ENCODE measurements around the gene DDX59.

DDX59 gene

DNA sequence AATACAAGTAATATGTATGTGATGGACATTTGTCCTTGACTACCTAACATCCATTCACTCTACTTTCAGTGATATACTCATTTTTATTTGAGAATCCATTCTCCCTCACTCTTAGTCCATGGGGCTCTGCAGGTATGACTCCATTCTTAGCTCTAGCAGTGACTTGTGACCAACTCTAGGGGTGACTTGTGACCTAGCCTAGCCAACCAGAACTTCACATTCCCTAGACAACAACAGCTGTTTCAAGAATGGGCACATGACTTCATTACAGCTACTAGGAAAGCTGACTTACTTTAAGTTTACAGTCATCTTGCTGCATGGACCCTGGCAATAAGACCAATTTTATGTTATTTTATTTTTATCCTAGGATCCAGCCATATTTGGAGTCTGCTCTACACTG is 23.6 kb upstream of the DDX59 start:
- Histone ChIP-seq H3K27ac (ENCODE audit: low read length) (no peak overlapping the region), H3K36me3 (ENCODE audit: control insufficient read depth, insufficient read depth, low read length) (no peaks in the 10 kb centered on the region), H3K27me3 (ENCODE audit: control insufficient read depth, insufficient read depth, low read length) (no peaks in the 10 kb centered on the region), H3K4me1 (ENCODE audit: control insufficient read depth, insufficient read depth, low read length) (no peaks in the 10 kb centered on the region), H3K4me3 (ENCODE audit: low read length) (no peak overlapping the region), H3K9me3 (ENCODE audit: control insufficient read depth, insufficient read depth, low read length) (no peaks in the 10 kb centered on the region)
- DNase-seq (ENCODE audit: low read depth, low spot score) = no peak

DNA sequence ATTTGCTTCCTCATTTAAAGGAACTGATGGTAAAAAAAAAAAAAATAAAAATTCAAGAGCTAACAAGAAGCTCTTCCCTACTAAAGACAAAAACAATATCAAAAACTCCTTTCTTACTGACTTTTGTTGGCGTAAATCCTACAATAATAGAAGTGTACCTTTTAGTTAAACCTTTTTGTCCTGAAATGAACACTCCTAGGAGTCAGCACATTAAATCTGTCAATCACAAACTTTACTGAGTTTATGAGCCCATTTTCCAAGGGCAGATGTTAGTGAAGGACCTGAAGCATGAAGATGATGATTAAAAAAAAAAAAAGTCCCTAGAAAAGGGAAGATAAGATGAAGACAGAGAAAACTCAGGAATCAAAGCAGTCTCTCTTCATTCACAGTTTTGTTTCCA is 22.6 kb upstream of the DDX59 start:
- Histone ChIP-seq H3K27me3 (ENCODE audit: control insufficient read depth, insufficient read depth, low read length) (no peaks in the 10 kb centered on the region), H3K36me3 (ENCODE audit: control insufficient read depth, insufficient read depth, low read length) (no peaks in the 10 kb centered on the region), H3K4me3 (ENCODE audit: low read length) (no peak overlapping the region), H3K9me3 (ENCODE audit: control insufficient read depth, insufficient read depth, low read length) (no peaks in the 10 kb centered on the region), H3K4me1 (ENCODE audit: control insufficient read depth, insufficient read depth, low read length) (0 out of 2 replicates have a peak, but pooled peaks cover 1% of the 10 kb centered on the region), H3K27ac (ENCODE audit: low read length) (no peak overlapping the region)
- no CpG with 5 or more reads among the region's 1 CpG for WGBS (ENCODE audit: insufficient coverage, insufficient read length)
- no peak for DNase-seq (ENCODE audit: low read depth, low spot score)

DNA sequence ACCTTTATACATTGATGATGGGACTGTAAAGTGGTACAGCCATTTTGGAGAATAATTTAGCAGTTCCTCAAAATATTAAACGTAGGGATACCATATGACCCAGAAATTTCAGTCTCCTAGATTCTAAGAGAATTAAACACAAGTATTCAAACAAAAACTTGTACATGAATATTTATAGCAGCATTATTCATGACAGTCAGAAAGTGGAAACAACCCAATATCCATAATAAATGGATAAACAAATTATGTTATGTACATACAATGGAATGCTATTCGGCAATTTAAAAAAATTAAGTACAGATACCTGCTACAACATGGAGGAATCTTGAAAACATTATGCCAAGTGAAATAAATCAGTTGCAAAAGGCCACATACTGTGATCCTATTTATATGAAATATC is 16.9 kb upstream of the DDX59 start:
- no peak overlapping the region for H3K4me3 ChIP-seq (ENCODE audit: low read length)
- no peaks in the 10 kb centered on the region for H3K9me3 ChIP-seq (ENCODE audit: control insufficient read depth, insufficient read depth, low read length)
- no peaks in the 10 kb centered on the region for H3K36me3 ChIP-seq (ENCODE audit: control insufficient read depth, insufficient read depth, low read length)
- no peak overlapping the region for H3K27ac ChIP-seq (ENCODE audit: low read length)
- WGBS (ENCODE audit: insufficient coverage, insufficient read length) = no CpG with 5 or more reads among the region's 2 CpGs
- DNase-seq (ENCODE audit: low read depth, low spot score) = no peak
- H3K27me3 ChIP-seq (ENCODE audit: control insufficient read depth, insufficient read depth, low read length) = no peaks in the 10 kb centered on the region
- H3K4me1 ChIP-seq (ENCODE audit: control insufficient read depth, insufficient read depth, low read length) = 0 out of 2 replicates have a peak, but pooled peaks cover 1% of the 10 kb centered on the region

GRCh38 chr1:200684015-200684414 is 14.3 kb upstream of the DDX59 start:
- H3K9me3 ChIP-seq (ENCODE audit: control insufficient read depth, insufficient read depth, low read length) = no peaks in the 10 kb centered on the region
- H3K36me3 ChIP-seq (ENCODE audit: control insufficient read depth, insufficient read depth, low read length) = no peaks in the 10 kb centered on the region
- no peaks in the 10 kb centered on the region for H3K27me3 ChIP-seq (ENCODE audit: control insufficient read depth, insufficient read depth, low read length)
- no peak for DNase-seq (ENCODE audit: low read depth, low spot score)
- 0 out of 2 replicates have a peak, but pooled peaks cover 1% of the 10 kb centered on the region for H3K4me1 ChIP-seq (ENCODE audit: control insufficient read depth, insufficient read depth, low read length)
- H3K4me3 ChIP-seq (ENCODE audit: low read length) = no peak overlapping the region
- no peak overlapping the region for H3K27ac ChIP-seq (ENCODE audit: low read length)
- WGBS (ENCODE audit: insufficient coverage, insufficient read length) = no CpG with 5 or more reads among the region's 4 CpGs

DNA sequence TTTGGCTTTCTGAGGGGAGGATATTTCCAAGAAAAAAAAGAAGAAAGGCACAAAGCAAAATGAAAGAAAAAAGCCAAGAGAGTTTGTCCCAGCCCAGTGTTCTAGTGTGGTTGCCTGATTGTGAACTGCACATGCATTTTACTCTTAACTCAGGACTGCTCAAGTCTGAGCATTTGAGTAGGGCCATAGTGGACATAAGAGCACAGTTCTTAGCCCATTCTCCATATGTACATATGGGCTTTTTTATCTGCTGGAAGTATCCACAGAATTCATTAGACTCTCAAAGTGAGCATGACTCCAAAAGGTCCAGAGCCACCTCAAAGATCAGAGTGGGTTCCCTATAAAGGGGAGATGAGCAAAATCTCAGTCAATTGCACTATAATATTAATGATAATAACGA is 13.6 kb upstream of the DDX59 start:
- no peaks in the 10 kb centered on the region for H3K27me3 ChIP-seq (ENCODE audit: control insufficient read depth, insufficient read depth, low read length)
- no peaks in the 10 kb centered on the region for H3K9me3 ChIP-seq (ENCODE audit: control insufficient read depth, insufficient read depth, low read length)
- 0 out of 2 replicates have a peak, but pooled peaks cover 1% of the 10 kb centered on the region for H3K4me1 ChIP-seq (ENCODE audit: control insufficient read depth, insufficient read depth, low read length)
- no CpG with 5 or more reads among the region's 1 CpG for WGBS (ENCODE audit: insufficient coverage, insufficient read length)
- DNase-seq (ENCODE audit: low read depth, low spot score) = no peak
- H3K4me3 ChIP-seq (ENCODE audit: low read length) = no peak overlapping the region
- no peak overlapping the region for H3K27ac ChIP-seq (ENCODE audit: low read length)
- no peaks in the 10 kb centered on the region for H3K36me3 ChIP-seq (ENCODE audit: control insufficient read depth, insufficient read depth, low read length)

- no peak overlapping the region for H3K4me3 ChIP-seq (ENCODE audit: low read length)
- DNase-seq (ENCODE audit: low read depth, low spot score) = no peak
- H3K27ac ChIP-seq (ENCODE audit: low read length) = no peak overlapping the region
- WGBS (ENCODE audit: insufficient coverage, insufficient read length) = no CpG with 5 or more reads among the region's 6 CpGs
- H3K9me3 ChIP-seq (ENCODE audit: control insufficient read depth, insufficient read depth, low read length) = no peaks in the 10 kb centered on the region
- H3K36me3 ChIP-seq (ENCODE audit: control insufficient read depth, insufficient read depth, low read length) = no peaks in the 10 kb centered on the region
- H3K4me1 ChIP-seq (ENCODE audit: control insufficient read depth, insufficient read depth, low read length) = no peaks in the 10 kb centered on the region
- no peaks in the 10 kb centered on the region for H3K27me3 ChIP-seq (ENCODE audit: control insufficient read depth, insufficient read depth, low read length)
These were observed 11.5 kb upstream of the DDX59 start for GRCh38 chr1:200681231-200681630.

GRCh38 chr1:200676829-200677228 is 7.1 kb upstream of the DDX59 start:
- H3K36me3 ChIP-seq (ENCODE audit: control insufficient read depth, insufficient read depth, low read length) = no peaks in the 10 kb centered on the region
- no peak overlapping the region for H3K4me3 ChIP-seq (ENCODE audit: low read length)
- H3K4me1 ChIP-seq (ENCODE audit: control insufficient read depth, insufficient read depth, low read length) = no peaks in the 10 kb centered on the region
- DNase-seq (ENCODE audit: low read depth, low spot score) = no peak
- no CpG with 5 or more reads among the region's 6 CpGs for WGBS (ENCODE audit: insufficient coverage, insufficient read length)
- H3K27me3 ChIP-seq (ENCODE audit: control insufficient read depth, insufficient read depth, low read length) = no peaks in the 10 kb centered on the region
- no peaks in the 10 kb centered on the region for H3K9me3 ChIP-seq (ENCODE audit: control insufficient read depth, insufficient read depth, low read length)
- H3K27ac ChIP-seq (ENCODE audit: low read length) = no peak overlapping the region

- no peak for DNase-seq (ENCODE audit: low read depth, low spot score)
- no peaks in the 10 kb centered on the region for H3K9me3 ChIP-seq (ENCODE audit: control insufficient read depth, insufficient read depth, low read length)
- H3K27ac ChIP-seq (ENCODE audit: low read length) = no peak overlapping the region
- no peaks in the 10 kb centered on the region for H3K27me3 ChIP-seq (ENCODE audit: control insufficient read depth, insufficient read depth, low read length)
- no peak overlapping the region for H3K4me3 ChIP-seq (ENCODE audit: low read length)
- H3K4me1 ChIP-seq (ENCODE audit: control insufficient read depth, insufficient read depth, low read length) = no peaks in the 10 kb centered on the region
- H3K36me3 ChIP-seq (ENCODE audit: control insufficient read depth, insufficient read depth, low read length) = no peaks in the 10 kb centered on the region
- 100% methylated on average over 1 of the region's 4 CpGs for WGBS (ENCODE audit: insufficient coverage, insufficient read length)
These were observed 5.8 kb upstream of the DDX59 start for GRCh38 chr1:200675588-200675852.

- WGBS (ENCODE audit: insufficient coverage, insufficient read length) = no CpG with 5 or more reads among the region's 5 CpGs
- Histone ChIP-seq H3K4me1 (ENCODE audit: control insufficient read depth, insufficient read depth, low read length) (no peaks in the 10 kb centered on the region), H3K9me3 (ENCODE audit: control insufficient read depth, insufficient read depth, low read length) (no peaks in the 10 kb centered on the region), H3K36me3 (ENCODE audit: control insufficient read depth, insufficient read depth, low read length) (no peaks in the 10 kb centered on the region), H3K4me3 (ENCODE audit: low read length) (no peak overlapping the region), H3K27me3 (ENCODE audit: control insufficient read depth, insufficient read depth, low read length) (no peaks in the 10 kb centered on the region), H3K27ac (ENCODE audit: low read length) (no peak overlapping the region)
- DNase-seq (ENCODE audit: low read depth, low spot score) = no peak
These were observed 5.3 kb upstream of the DDX59 start for GRCh38 chr1:200674838-200675587.

GRCh38 chr1:200673952-200674823 is 4.5 kb upstream of the DDX59 start:
- Histone ChIP-seq H3K9me3 (ENCODE audit: control insufficient read depth, insufficient read depth, low read length) (no peaks in the 10 kb centered on the region), H3K4me1 (ENCODE audit: control insufficient read depth, insufficient read depth, low read length) (no peaks in the 10 kb centered on the region), H3K27ac (ENCODE audit: low read length) (no peak overlapping the region), H3K36me3 (ENCODE audit: control insufficient read depth, insufficient read depth, low read length) (no peaks in the 10 kb centered on the region), H3K27me3 (ENCODE audit: control insufficient read depth, insufficient read depth, low read length) (no peaks in the 10 kb centered on the region), H3K4me3 (ENCODE audit: low read length) (no peak overlapping the region)
- no peak for DNase-seq (ENCODE audit: low read depth, low spot score)
- WGBS (ENCODE audit: insufficient coverage, insufficient read length) = no CpG with 5 or more reads among the region's 4 CpGs
